Erythroblast (primary cell): Measurements from ENCODE around the gene AFAP1L2.

ENCODE experiments used
- GATA1 ChIP-seq: IDR thresholded peaks from 2 replicates; pipeline ENCODE4 v1.6.1; 2011; ENCODE audit warnings: low read depth, mild to moderate bottlenecking, control low read depth, low read length, moderate library complexity
- POLR2A ChIP-seq: IDR thresholded peaks from 2 replicates; pipeline ENCODE4 v1.6.1; 2011; ENCODE audit warnings: mild to moderate bottlenecking, low read length

GRCh38 chr10:114393886-114394285, 10.4 kb downstream of the AFAP1L2 start:
- TF ChIP-seq POLR2A = no peak
- TF ChIP-seq GATA1 = no peak
